H1 (cell line): ENCODE data around the gene BPI. TPM values are rescaled to one million over a fixed set of nuclear protein-coding genes. Genes with fewer than 3 reads are reported as not detected.

Source experiments
- CTCF ChIA-PET: fragments of 300-600 bp; sonication (Branson Sonifier 250); formaldehyde crosslinking; loops from one replicate; lab custom pipeline; 2021; ENCODE audit not compliant: partially characterized antibody; lab: Charles Lee
- POLR2A ChIA-PET: fragments of 300-600 bp; sonication (Branson Sonifier 250); formaldehyde crosslinking; loops from one replicate; lab custom pipeline; 2021; ENCODE audit warnings: inconsistent platforms; ENCODE audit not compliant: partially characterized antibody; lab: Charles Lee
- DNase-seq, 2 experiments: peaks; one replicate each; pipeline versions ENCODE4 v3.0.0 to v3.0.0-alpha.2; 2010 to 2022; ENCODE audit warnings: low spot score in 2 of 2, low read depth in 1 of 2, mixed read lengths in 1 of 2
- FAIRE-seq: peaks from 2 replicates; lab custom pipeline; 2011; peaks lifted over from hg19 to GRCh38; lab: Jason Lieb, UNC
- H2AFZ ChIP-seq: 2 replicates; pipeline ENCODE4 v1.8.1; 2012; ENCODE audit warnings: low read length, inconsistent platforms
- H2AK5ac ChIP-seq: 2 replicates; pipeline ENCODE4 v1.6.1; 2013; ENCODE audit warnings: low read depth, low read length
- H2BK120ac ChIP-seq: replicated peaks from 2 replicates; pipeline ENCODE3; 2013; ENCODE audit warnings: low read depth, low read length, inconsistent platforms
- H2BK12ac ChIP-seq: 2 replicates; pipeline ENCODE4 v1.6.1; 2013; ENCODE audit warnings: low read depth, low read length
- H2BK15ac ChIP-seq: 2 replicates; pipeline ENCODE4 v1.6.1; 2013; ENCODE audit warnings: low read length
- H2BK20ac ChIP-seq: 2 replicates; pipeline ENCODE4 v1.6.1; 2013; ENCODE audit warnings: low read length
- H2BK5ac ChIP-seq: 2 replicates; pipeline ENCODE4 v1.6.1; 2013; ENCODE audit warnings: low read depth, low read length
- H3K14ac ChIP-seq: 2 replicates; pipeline ENCODE4 v1.6.1; 2013; ENCODE audit warnings: inconsistent platforms; ENCODE audit not compliant: insufficient read length
- H3K18ac ChIP-seq: 2 replicates; pipeline ENCODE4 v1.6.1; 2013; ENCODE audit warnings: low read length; ENCODE audit errors: extremely low read depth
- H3K23ac ChIP-seq: 2 replicates; pipeline ENCODE4 v1.6.1; 2013; ENCODE audit warnings: inconsistent platforms; ENCODE audit not compliant: insufficient read length
- H3K23me2 ChIP-seq: 2 replicates; pipeline ENCODE4 v1.6.1; 2013; ENCODE audit warnings: low read depth, low read length
- H3K27ac ChIP-seq: 2 replicates; pipeline ENCODE4 v1.6.1; 2011; ENCODE audit warnings: low read depth, low read length, inconsistent platforms
- H3K27me3 ChIP-seq, 4 experiments: replicated peaks in 1 of 4; 1 replicate in 1 of 4; 2 replicates in 3 of 4; pipeline versions ENCODE4 v1.6.1 to v1.8.1; 2011 to 2013; ENCODE audit warnings: low read length in 3 of 4, mild to moderate bottlenecking in 3 of 4, inconsistent platforms in 2 of 4, mixed read lengths in 2 of 4, moderate library complexity in 1 of 4; ENCODE audit not compliant: control insufficient read depth in 3 of 4, insufficient read depth in 3 of 4; ENCODE audit errors: extremely low read depth in 1 of 4
- H3K36me3 ChIP-seq, 4 experiments: 2 replicates each; pipeline versions ENCODE4 v1.6.1 to v1.8.1; 2011 to 2013; ENCODE audit warnings: mild to moderate bottlenecking in 4 of 4, low read length in 3 of 4, moderate library complexity in 2 of 4, control low read depth in 1 of 4, inconsistent platforms in 1 of 4; ENCODE audit not compliant: insufficient read depth in 4 of 4, control insufficient read depth in 2 of 4
- H3K4ac ChIP-seq: replicated peaks from 2 replicates; pipeline ENCODE3; 2013; ENCODE audit warnings: low read length, low read depth, mixed read lengths, inconsistent platforms; ENCODE audit not compliant: insufficient read length
- H3K4me1 ChIP-seq, 4 experiments: replicated peaks in 1 of 4; 1 replicate in 1 of 4; 2 replicates in 3 of 4; pipeline versions ENCODE4 v1.6.1 to v1.8.1; 2011 to 2013; ENCODE audit warnings: low read length in 3 of 4, inconsistent platforms in 2 of 4, mixed read lengths in 1 of 4; ENCODE audit not compliant: insufficient read depth in 4 of 4, control insufficient read depth in 3 of 4
- H3K4me2 ChIP-seq, 2 experiments: 2 replicates each; pipeline versions ENCODE4 v1.6.1 to v1.8.1; 2011 to 2013; ENCODE audit warnings: low read depth in 2 of 2, low read length in 2 of 2, control low read depth in 1 of 2, inconsistent platforms in 1 of 2, mild to moderate bottlenecking in 1 of 2; ENCODE audit not compliant: insufficient read depth in 1 of 2
- H3K4me3 ChIP-seq, 4 experiments: fragments of 200-600, 300-600 bp in 1 of 4; sonication (generic), shearing (Covaris generic), sonication (Bioruptor Twin) in 1 of 4; 2 replicates each; pipeline versions ENCODE4 v1.5.1 to v1.8.1; 2011 to 2016; ENCODE audit warnings: low read length in 4 of 4, low read depth in 3 of 4, control low read depth in 2 of 4, inconsistent platforms in 2 of 4, mild to moderate bottlenecking in 2 of 4, mixed read lengths in 1 of 4, moderate library complexity in 1 of 4; ENCODE audit not compliant: insufficient read depth in 2 of 4; ENCODE audit errors: extremely low read depth in 1 of 4
- H3K56ac ChIP-seq: replicated peaks from 2 replicates; pipeline ENCODE3; 2013; ENCODE audit warnings: low read depth, mild to moderate bottlenecking, mixed read lengths, low read length, inconsistent platforms; ENCODE audit not compliant: insufficient read length
- H3K79me1 ChIP-seq: 2 replicates; pipeline ENCODE4 v1.6.1; 2013; ENCODE audit warnings: low read depth, low read length, control low read depth
- H3K79me2 ChIP-seq, 2 experiments: 2 replicates each; pipeline versions ENCODE4 v1.6.1 to v1.8.1; 2012 to 2013; ENCODE audit warnings: low read length in 2 of 2, mild to moderate bottlenecking in 2 of 2, inconsistent platforms in 1 of 2; ENCODE audit not compliant: insufficient read depth in 2 of 2, control insufficient read depth in 1 of 2
- H3K9ac ChIP-seq, 4 experiments: replicated peaks in 1 of 4; 1 replicate in 1 of 4; 2 replicates in 3 of 4; pipeline versions ENCODE4 v1.6.1 to v1.8.1; 2011 to 2013; ENCODE audit warnings: low read depth in 3 of 4, low read length in 3 of 4, control low read depth in 2 of 4, mild to moderate bottlenecking in 2 of 4, moderate library complexity in 2 of 4, inconsistent platforms in 1 of 4; ENCODE audit errors: extremely low read depth in 1 of 4
- H3K9me3 ChIP-seq, 2 experiments: 2 replicates each; pipeline versions ENCODE4 v1.6.1 to v1.8.1; 2012 to 2013; ENCODE audit warnings: mild to moderate bottlenecking in 2 of 2, moderate library complexity in 2 of 2, control low read depth in 1 of 2, inconsistent platforms in 1 of 2, low read depth in 1 of 2, low read length in 1 of 2, mixed read lengths in 1 of 2; ENCODE audit not compliant: insufficient read depth in 2 of 2
- H4K20me1 ChIP-seq, 2 experiments: replicated peaks in 1 of 2; 2 replicates each; pipeline versions ENCODE3 to v1.8.1; 2011 to 2013; ENCODE audit warnings: inconsistent platforms in 2 of 2, low read length in 2 of 2, mild to moderate bottlenecking in 1 of 2; ENCODE audit not compliant: insufficient read depth in 2 of 2, control insufficient read depth in 1 of 2
- H4K5ac ChIP-seq: 2 replicates; pipeline ENCODE4 v1.6.1; 2013; ENCODE audit warnings: low read length, low read depth, mixed read lengths, inconsistent platforms; ENCODE audit not compliant: insufficient read length
- H4K8ac ChIP-seq: 2 replicates; pipeline ENCODE4 v1.8.0; 2013; ENCODE audit warnings: mild to moderate bottlenecking, moderate library complexity, low read length, inconsistent platforms; ENCODE audit not compliant: insufficient read depth; ENCODE audit errors: extremely low read depth
- H4K91ac ChIP-seq: replicated peaks from 2 replicates; pipeline ENCODE3; 2013; ENCODE audit warnings: low read length, mixed read lengths, inconsistent platforms; ENCODE audit not compliant: insufficient read length
- BACH1 ChIP-seq: IDR thresholded peaks from 2 replicates; pipeline ENCODE4 v1.6.1; 2012; ENCODE audit warnings: low read length, improper control_type of control experiment
- CTBP2 ChIP-seq: IDR thresholded peaks from 2 replicates; pipeline ENCODE4 v1.7.0; 2011; ENCODE audit warnings: borderline replicate concordance, mild to moderate bottlenecking, moderate library complexity, mixed read lengths, low read length; ENCODE audit not compliant: insufficient read depth, insufficient read length
- GTF2F1 ChIP-seq: IDR thresholded peaks from 2 replicates; pipeline ENCODE4 v1.6.1; 2012; ENCODE audit warnings: low read depth, low read length, improper control_type of control experiment, borderline replicate concordance
- JUN ChIP-seq: IDR thresholded peaks from 2 replicates; pipeline ENCODE4 v1.6.1; 2011; ENCODE audit warnings: low read depth, mild to moderate bottlenecking, improper control_type of control experiment, low read length
- MAFK ChIP-seq: IDR thresholded peaks from 2 replicates; pipeline ENCODE4 v1.6.1; 2012; ENCODE audit warnings: low read depth, mild to moderate bottlenecking, improper control_type of control experiment, low read length
- SIX5 ChIP-seq: IDR thresholded peaks from 2 replicates; pipeline ENCODE4 v1.6.1; 2011; ENCODE audit warnings: mild to moderate bottlenecking, low read depth, low read length
- SP2 ChIP-seq: IDR thresholded peaks from 2 replicates; pipeline ENCODE4 v1.6.1; 2012; ENCODE audit warnings: mild to moderate bottlenecking, low read length, inconsistent platforms
- WGBS, 2 experiments: shearing (Covaris generic) in 1 of 2; methylation state at CpG; one replicate each; pipeline versions ENCODE4 v1.1.6 to v1.1.7; 2013 to 2015; ENCODE audit warnings: low lambda C conversion rate in 2 of 2, mixed read lengths in 2 of 2, inconsistent platforms in 1 of 2, low coverage in 1 of 2, missing lambda C conversion rate in 1 of 2; ENCODE audit not compliant: insufficient replicate concordance in 2 of 2, insufficient coverage in 1 of 2, insufficient read length in 1 of 2; ENCODE audit errors: extremely low coverage in 1 of 2, missing lambda C conversion rate in 1 of 2; 5-methylcytosine and 5-hydroxymethylcytosine counted together
- polyA plus RNA-seq, 7 experiments: library from polyadenylated mRNA; depleted of rRNA in 3 of 7; stranded (reverse) in 5 of 7; unstranded in 2 of 7; fragments of >200 nt in 5 of 7; fragments of 200-250 nt in 2 of 7; gene quantifications; 1 replicate in 5 of 7; 2 replicates in 1 of 7; 4 replicates in 1 of 7; pipeline versions ENCODE4 v1.2.1 to v1.2.3, GENCODE V29; 2011 to 2013; ENCODE audit warnings: missing spikeins in 2 of 7, mixed read lengths in 2 of 7
- total RNA-seq: library from RNA; stranded (reverse); fragmentation: NEBNext Ultra II Directional; extraction: Animal tissue kit (Norgen Biotek cat#: 25700); gene quantifications from 2 replicates; pipeline ENCODE4 v1.2.1, GENCODE V29; 2021

The BPI gene
- total and polyA plus RNA-seq, 2 of the 8 experiments (the other 6 are each of a cell fraction or from before 2014, with no cell fraction given), result not detected

DNA sequence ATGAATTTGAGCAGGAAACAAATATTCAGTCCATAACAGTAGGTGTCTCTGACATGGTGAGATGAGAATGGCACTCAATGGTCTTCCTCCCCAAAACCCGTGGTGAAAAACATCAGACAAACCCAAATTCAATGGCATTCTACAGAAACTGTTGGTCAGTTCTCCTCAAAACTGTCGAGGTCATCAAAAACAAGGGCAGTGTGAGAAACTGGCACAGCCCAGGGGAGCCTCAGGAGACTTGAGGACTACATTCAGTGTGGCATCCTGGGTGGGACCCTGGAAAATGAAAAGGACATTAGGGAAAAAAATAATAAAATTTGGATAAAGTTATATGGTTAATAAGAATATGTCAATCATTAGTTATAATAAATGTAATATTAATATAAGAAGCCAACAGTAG lies 82.9 kb downstream of the BPI start:
- Histone ChIP-seq H3K9ac (no peak overlapping the region), H3K18ac (no peak overlapping the region), H3K56ac (no peak overlapping the region), H2BK15ac (no peak overlapping the region), H2BK120ac (no peak overlapping the region), H3K79me2 (no peaks in the 10 kb centered on the region), H2AK5ac (no peak overlapping the region), H2BK5ac (no peak overlapping the region), H3K14ac (no peak overlapping the region), H3K4me3 (no peak overlapping the region), H2AFZ (no peak overlapping the region), H3K4ac (no peak overlapping the region), H3K27me3 (no peaks in the 10 kb centered on the region; a peak in 1 of 7 replicates), H4K8ac (no peak overlapping the region), H3K27ac (no peak overlapping the region), H3K23me2 (no peaks in the 10 kb centered on the region), H3K36me3 (no peaks in the 10 kb centered on the region), H4K5ac (no peak overlapping the region), H2BK20ac (no peak overlapping the region), H4K91ac (no peak overlapping the region), H4K20me1 (no peaks in the 10 kb centered on the region), H3K79me1 (no peaks in the 10 kb centered on the region), H3K4me1 (peaks cover 0 to 5% (median 1%) of the 10 kb centered on the region in 4 experiments; a peak in 1 of 7 replicates), H3K23ac (no peak overlapping the region), H3K4me2 (no peak overlapping the region), H3K9me3 (no peaks in the 10 kb centered on the region), H2BK12ac (no peak overlapping the region)
- CTCF ChIA-PET, result interaction anchor here (1.0 to 1.7 kb wide), 6 partner anchors 19 to 82 kb away, joined by 3 to 7 read pairs (median 4); no protein-coding TSS in a partner anchor
- 85% methylated on average over 2 of the region's 2 CpGs; no CpG with 5 or more reads in 1 of the 2 experiments for WGBS, 2 experiments
- no peak for FAIRE-seq
- POLR2A ChIA-PET, result interaction anchor here (1.4 kb wide), 1 partner anchor 48 kb away, joined by 3 read pairs; the partner anchor contains the start of gene SNHG17
- DNase-seq, result no peak
- TF ChIP-seq SP2, result no peak
- peak; percentile 83 for TF ChIP-seq MAFK
- TF ChIP-seq BACH1, result no peak
- TF ChIP-seq GTF2F1, result no peak
- TF ChIP-seq JUN, result no peak
- TF ChIP-seq SIX5, result no peak
- TF ChIP-seq CTBP2, result no peak
- TF ChIP-seq, all 59 proteins: peak for 1
